HepG2 (cell line): ENCODE data around the gene HOXB4. TPM values are rescaled to one million over a fixed set of nuclear protein-coding genes. Genes with fewer than 3 reads are reported as not detected.

Experiments used
- ATAC-seq: fragments of 200-7000 bp; cut with Tn5 transposase; 3 replicates; pipeline ENCODE4 v1.9.1; 2020; ENCODE audit warnings: mild to moderate bottlenecking, moderate library complexity
- Bru-seq: library from RNA; stranded (reverse); fragments of 400-500 nt; gene quantifications from one replicate; lab custom pipeline; 2021; lab: Mats Ljungman, UMichigan
- BruChase-seq, 2 experiments: library from RNA; stranded (reverse); fragments of 400-500 nt; gene quantifications; one replicate each; lab custom pipeline; 2021; lab: Mats Ljungman, UMichigan
- BruUV-seq: library from RNA; stranded (reverse); fragments of 400-500 nt; replicated peaks from 2 replicates; lab custom pipeline; 2021; lab: Mats Ljungman, UMichigan
- CTCF ChIA-PET: fragments of 300-600 bp; formaldehyde crosslinking; extraction: SDS; loops from one replicate; lab custom pipeline; 2021; ENCODE audit warnings: low total read pairs, inconsistent platforms, low intra/inter-chr PET ratio; lab: Yijun Ruan, JAX
- POLR2A ChIA-PET: fragments of 350-600 bp; sonication (Branson Sonifier 250); formaldehyde crosslinking; loops from one replicate; lab custom pipeline; 2020; ENCODE audit warnings: antibody characterized with exemption, inconsistent platforms; lab: Yijun Ruan, JAX
- DNase-seq: peaks from one replicate; pipeline ENCODE4 v3.0.0-alpha.2; 2015; ENCODE audit warnings: low spot score
- FAIRE-seq: peaks from 3 replicates; lab custom pipeline; 2011; peaks lifted over from hg19 to GRCh38; lab: Jason Lieb, UNC
- H2AFZ ChIP-seq: one replicate; pipeline ENCODE4 v1.6.1; 2011; ENCODE audit warnings: low read length, inconsistent platforms
- H3K27ac ChIP-seq: fragments of 300-600 bp; 3 replicates; pipeline ENCODE4 v1.8.0; 2011; ENCODE audit warnings: mixed run types, mild to moderate bottlenecking, mixed read lengths, low read length, inconsistent platforms; ENCODE audit not compliant: insufficient read depth; ENCODE audit errors: extremely low read length
- H3K27me3 ChIP-seq, 2 experiments: fragments of 200-600 bp in 1 of 2; 2 replicates in 1 of 2; 3 replicates in 1 of 2; pipeline versions ENCODE4 v1.6.0 to v1.8.0; 2011; ENCODE audit warnings: low read length in 2 of 2, mild to moderate bottlenecking in 2 of 2, moderate library complexity in 2 of 2, inconsistent platforms in 1 of 2; ENCODE audit not compliant: insufficient read depth in 2 of 2, control insufficient read depth in 1 of 2
- H3K36me3 ChIP-seq, 2 experiments: fragments of 200-600 bp in 1 of 2; replicated peaks in 1 of 2; 2 replicates in 1 of 2; 3 replicates in 1 of 2; pipeline versions ENCODE4 v1.5.1 to v1.8.0; 2011; ENCODE audit warnings: low read length in 2 of 2, inconsistent platforms in 1 of 2; ENCODE audit not compliant: insufficient read depth in 2 of 2, control insufficient read depth in 1 of 2
- H3K4me1 ChIP-seq: 2 replicates; pipeline ENCODE4 v1.5.1; 2012; ENCODE audit warnings: low read length, inconsistent platforms; ENCODE audit not compliant: insufficient read depth
- H3K4me2 ChIP-seq: 2 replicates; pipeline ENCODE4 v1.6.0; 2011; ENCODE audit warnings: low read depth, low read length, inconsistent platforms
- H3K4me3 ChIP-seq, 3 experiments: fragments of 200-600 bp in 1 of 3; sonication (generic), shearing (Covaris generic) in 1 of 3; replicated peaks in 1 of 3; 2 replicates each; pipeline ENCODE4 v1.5.1; 2011 to 2016; ENCODE audit warnings: low read length in 3 of 3, inconsistent platforms in 2 of 3, low read depth in 2 of 3, mild to moderate bottlenecking in 2 of 3, control low read depth in 1 of 3, mixed read lengths in 1 of 3; ENCODE audit not compliant: insufficient read depth in 1 of 3
- H3K79me2 ChIP-seq: one replicate; pipeline ENCODE4 v1.6.1; 2011; ENCODE audit warnings: low read length, inconsistent platforms; ENCODE audit not compliant: insufficient read depth
- H3K9ac ChIP-seq: 2 replicates; pipeline ENCODE4 v1.6.0; 2011; ENCODE audit warnings: mild to moderate bottlenecking, low read depth, low read length, inconsistent platforms; ENCODE audit not compliant: insufficient read depth
- H3K9me3 ChIP-seq: 2 replicates; pipeline ENCODE4 v1.5.1; 2012; ENCODE audit warnings: mild to moderate bottlenecking, low read length
- H4K20me1 ChIP-seq: 2 replicates; pipeline ENCODE4 v1.6.0; 2011; ENCODE audit warnings: inconsistent platforms, mild to moderate bottlenecking, low read length, moderate library complexity; ENCODE audit not compliant: insufficient read depth
- HHEX ChIP-seq: IDR thresholded peaks from 2 replicates; pipeline ENCODE4 v1.6.1; 2016; ENCODE audit warnings: control low read depth
- MYC ChIP-seq: sonication (generic); formaldehyde crosslinking; IDR thresholded peaks from 2 replicates; pipeline ENCODE4 v1.9.0; 2021; ENCODE audit warnings: missing genetic modification reagents, borderline replicate concordance
- NFKB2 ChIP-seq: sonication (generic); formaldehyde crosslinking; IDR thresholded peaks from 2 replicates; pipeline ENCODE4 v1.4.0; 2020; ENCODE audit warnings: missing genetic modification reagents, borderline replicate concordance
- NONO ChIP-seq, 2 experiments: fragments of 450-650 bp in 1 of 2; sonication (generic) in 1 of 2; formaldehyde crosslinking in 1 of 2; IDR thresholded peaks in 1 of 2; conservative IDR thresholded peaks in 1 of 2; 2 replicates each; pipeline versions ENCODE4 v1.6.1 to v1.8.0; 2017 to 2022; ENCODE audit warnings: mild to moderate bottlenecking in 1 of 2, missing genetic modification reagents in 1 of 2, moderate library complexity in 1 of 2
- PHF21A ChIP-seq: sonication (generic); formaldehyde crosslinking; IDR thresholded peaks from 2 replicates; pipeline ENCODE4 v1.5.0; 2020; ENCODE audit warnings: mild to moderate bottlenecking, missing genetic modification reagents
- RCOR2 ChIP-seq: IDR thresholded peaks from 2 replicates; pipeline ENCODE4 v1.6.1; 2016; ENCODE audit warnings: missing biosample characterization, missing genetic modification reagents
- U2AF2 ChIP-seq: fragments of 200-400 bp; formaldehyde crosslinking; IDR thresholded peaks from 2 replicates; pipeline ENCODE4 v1.6.1; 2017; ENCODE audit warnings: low read depth, mild to moderate bottlenecking, low read length
- XBP1 ChIP-seq: sonication (generic); formaldehyde crosslinking; IDR thresholded peaks from 2 replicates; pipeline ENCODE4 v1.5.0; 2020; ENCODE audit warnings: missing genetic modification reagents
- ZBTB7B ChIP-seq: sonication (generic); formaldehyde crosslinking; IDR thresholded peaks from 2 replicates; pipeline ENCODE4 v1.4.0; 2020; ENCODE audit warnings: missing genetic modification reagents
- ZNF441 ChIP-seq: sonication (generic); formaldehyde crosslinking; IDR thresholded peaks from 2 replicates; pipeline ENCODE4 v1.7.0; 2021; ENCODE audit warnings: missing genetic modification reagents, borderline replicate concordance
- ZNF501 ChIP-seq: sonication (generic); formaldehyde crosslinking; IDR thresholded peaks from 2 replicates; pipeline ENCODE4 v1.5.1; 2020; ENCODE audit warnings: mild to moderate bottlenecking, moderate library complexity, missing genetic modification reagents
- ZNF703 ChIP-seq: sonication (generic); formaldehyde crosslinking; IDR thresholded peaks from 2 replicates; pipeline ENCODE4 v1.5.1; 2020; ENCODE audit warnings: missing genetic modification reagents, mild to moderate bottlenecking, moderate library complexity, borderline replicate concordance
- WGBS: methylation state at CpG from one replicate; pipeline ENCODE4 v1.1.6; 2017; ENCODE audit warnings: low lambda C conversion rate; 5-methylcytosine and 5-hydroxymethylcytosine counted together
- in situ Hi-C: cut with HindIII; loops from 2 replicates; pipeline ENCODE4 v1.10.0; 2017; ENCODE audit warnings: low pct_unique_long_range_greater_than_20kb; ENCODE audit not compliant: extremely low pct_ligation_motif_present
- intact Hi-C: fragments of 100-400 bp; cut with micrococcal nuclease; formaldehyde crosslinking; loops from one replicate; pipeline ENCODE4 v1.10.0; 2022; ENCODE audit not compliant: unreplicated experiment
- long read RNA-seq, 2 experiments: library from RNA in 1 of 2; library from polyadenylated mRNA in 1 of 2; stranded (forward) in 1 of 2; unstranded in 1 of 2; transcript quantifications; one replicate each; pipeline ENCODE4 v2.0.0, GENCODE V29; 2019 to 2022
- polyA minus RNA-seq, 3 experiments: library from RNA; depleted of rRNA, polyadenylated mRNA; stranded (reverse); fragments of >200 nt; gene quantifications; 2 replicates each; pipeline ENCODE4 v1.2.3, GENCODE V29; 2011; ENCODE audit warnings: low replicate concordance in 1 of 3
- polyA plus RNA-seq, 8 experiments: library from polyadenylated mRNA; depleted of rRNA in 3 of 8; stranded (reverse) in 7 of 8; unstranded in 1 of 8; fragments of >200 nt; fragmentation: Illumina TruSeq in 4 of 8; extraction: Trizol in 4 of 8; gene quantifications; 2 replicates each; pipeline versions ENCODE4 v1.2.1 to v1.2.3, GENCODE V29; 2011 to 2016; ENCODE audit warnings: low read depth in 4 of 8, missing spikeins in 1 of 8, mixed read lengths in 1 of 8; ENCODE audit not compliant: insufficient read depth in 1 of 8
- total RNA-seq, 5 experiments: library from RNA; depleted of rRNA; stranded (reverse); fragments of >200 nt; fragmentation: Illumina TruSeq; extraction: Trizol; gene quantifications; 2 replicates each; pipeline ENCODE4 v1.2.3, GENCODE V29; 2016; ENCODE audit warnings: low read depth in 1 of 5
- TF ChIP-seq, protein P1 (sequence below): sonication (generic); formaldehyde crosslinking; IDR thresholded peaks from 2 replicates; pipeline ENCODE4 v1.5.1; 2020; ENCODE audit warnings: missing genetic modification reagents, mild to moderate bottlenecking, borderline replicate concordance
- TF ChIP-seq, protein P2 (sequence below): sonication (generic); formaldehyde crosslinking; IDR thresholded peaks from 2 replicates; pipeline ENCODE4 v1.4.0; 2020; ENCODE audit warnings: mild to moderate bottlenecking, missing genetic modification reagents, borderline replicate concordance
- TF ChIP-seq, protein P3 (sequence below): IDR thresholded peaks from 2 replicates; pipeline ENCODE4 v1.6.1; 2016; ENCODE audit warnings: control low read depth

The HOXB4 gene
- total RNA-seq (2016; rRNA removed; fragmentation: Illumina TruSeq; extraction: Trizol) = not detected in 2 replicates
- total RNA-seq (2016; cell fraction: cytosol; rRNA removed; fragmentation: Illumina TruSeq; extraction: Trizol; ENCODE audit: low read depth) = not detected in 2 replicates
- not detected in 2 replicates for total RNA-seq (2016; cell fraction: insoluble cytoplasmic fraction; rRNA removed; fragmentation: Illumina TruSeq; extraction: Trizol)
- not detected in 2 replicates for total RNA-seq (2016; cell fraction: membrane; rRNA removed; fragmentation: Illumina TruSeq; extraction: Trizol)
- not detected in 2 replicates for total RNA-seq (2016; cell fraction: nucleus; rRNA removed; fragmentation: Illumina TruSeq; extraction: Trizol)
- polyA plus RNA-seq (2011; rRNA removed) = not detected in 2 replicates
- not detected in 2 replicates for polyA plus RNA-seq (2011; cell fraction: cytosol; rRNA removed)
- polyA plus RNA-seq (2011; cell fraction: nucleus; rRNA removed) = not detected in 2 replicates
- polyA plus RNA-seq (2012) = not detected in 2 replicates
- not detected in 2 replicates for polyA plus RNA-seq (2016; cell fraction: cytosol; fragmentation: Illumina TruSeq; extraction: Trizol; ENCODE audit: low read depth)
- not detected in 2 replicates for polyA plus RNA-seq (2016; cell fraction: insoluble cytoplasmic fraction; fragmentation: Illumina TruSeq; extraction: Trizol; ENCODE audit: low read depth)
- polyA plus RNA-seq (2016; cell fraction: membrane; fragmentation: Illumina TruSeq; extraction: Trizol; ENCODE audit: low read depth) = not detected in 2 replicates
- not detected in 2 replicates for polyA plus RNA-seq (2016; cell fraction: nucleus; fragmentation: Illumina TruSeq; extraction: Trizol; ENCODE audit: insufficient read depth, low read depth)
- 0.04 and 0.49 TPM in 2 replicates for polyA minus RNA-seq (2011; rRNA and poly(A)+ RNA removed; ENCODE audit: low replicate concordance)
- not detected in 2 replicates for polyA minus RNA-seq (2011; cell fraction: cytosol; rRNA and poly(A)+ RNA removed)
- not detected in 2 replicates for polyA minus RNA-seq (2011; cell fraction: nucleus; rRNA and poly(A)+ RNA removed)
- Bru-seq, nascent RNA = not detected
- BruChase-seq, experiment 1, labeled RNA remaining after a 6-hour chase = percentile 28 among the genes with signal in this experiment
- BruChase-seq, experiment 2, labeled RNA remaining after a 2-hour chase = percentile 19 among the genes with signal in this experiment
- long read RNA-seq, experiment 1 = 0 reads
- long read RNA-seq, experiment 2 = 0 reads

DNA sequence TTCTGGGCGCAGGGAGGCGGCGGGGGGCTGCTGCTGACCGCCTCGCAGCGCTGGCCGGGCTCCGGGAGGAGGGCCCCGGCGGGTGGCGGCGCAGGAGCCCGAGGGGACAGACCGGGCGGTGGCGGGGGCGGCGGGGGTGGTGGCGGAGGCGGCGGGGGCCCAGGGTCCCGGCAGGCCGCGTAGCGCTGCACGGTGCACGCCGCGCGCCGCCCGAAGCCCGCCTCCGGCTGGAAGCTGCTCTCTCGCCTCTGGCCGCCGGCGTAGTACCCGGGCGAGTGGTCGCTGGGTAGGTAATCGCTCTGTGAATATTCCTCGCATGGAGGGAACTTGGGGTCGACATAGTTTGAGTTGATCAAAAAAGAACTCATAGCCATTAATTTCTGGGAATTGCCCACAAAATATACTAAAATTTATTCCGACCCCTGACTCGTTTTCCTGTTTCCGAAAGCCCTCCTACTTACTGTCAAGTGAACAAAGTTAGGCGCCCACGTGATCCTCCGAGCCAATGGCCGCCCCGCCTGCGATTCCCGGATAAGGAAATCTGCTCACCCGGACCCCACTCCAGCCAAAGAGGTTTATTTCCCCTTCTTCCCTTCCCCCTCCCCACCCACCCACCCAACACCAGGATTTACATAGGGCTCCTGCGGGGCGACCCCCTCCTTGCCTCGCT is at the start of gene HOXB4:
TSS of gene HOXB4 (minus strand) at position 405 of the 670 bp plus-strand sequence. CDS start at position 374, 31 bp downstream.
- Histone ChIP-seq H3K9ac (no peak within 1 kb of the TSS), H3K4me1 (no peaks in the 10 kb centered on the region), H3K27ac (no peak within 1 kb of the TSS), H3K79me2 (no peaks in the 10 kb centered on the region), H4K20me1 (no peaks in the 10 kb centered on the region; the same call in 1 of the 2 replicates), H2AFZ (no peak within 1 kb of the TSS), H3K36me3 (no peaks in the 10 kb centered on the region), H3K27me3 (peaks cover 34 to 89% of the 10 kb centered on the region in 2 experiments), H3K4me3 (no peak within 1 kb of the TSS), H3K9me3 (no peaks in the 10 kb centered on the region), H3K4me2 (no peak within 1 kb of the TSS)
- no peak for DNase-seq
- no peak for FAIRE-seq
- in situ Hi-C loops (no loop called here), intact Hi-C loops (no loop called here)
- no peak for ATAC-seq
- WGBS = 49% methylated on average over 46 of the region's 58 CpGs
- POLR2A ChIA-PET = no interaction called here
- CTCF ChIA-PET = no interaction called here
- BruUV-seq = no TSS peak
- TF ChIP-seq, protein P1, sequence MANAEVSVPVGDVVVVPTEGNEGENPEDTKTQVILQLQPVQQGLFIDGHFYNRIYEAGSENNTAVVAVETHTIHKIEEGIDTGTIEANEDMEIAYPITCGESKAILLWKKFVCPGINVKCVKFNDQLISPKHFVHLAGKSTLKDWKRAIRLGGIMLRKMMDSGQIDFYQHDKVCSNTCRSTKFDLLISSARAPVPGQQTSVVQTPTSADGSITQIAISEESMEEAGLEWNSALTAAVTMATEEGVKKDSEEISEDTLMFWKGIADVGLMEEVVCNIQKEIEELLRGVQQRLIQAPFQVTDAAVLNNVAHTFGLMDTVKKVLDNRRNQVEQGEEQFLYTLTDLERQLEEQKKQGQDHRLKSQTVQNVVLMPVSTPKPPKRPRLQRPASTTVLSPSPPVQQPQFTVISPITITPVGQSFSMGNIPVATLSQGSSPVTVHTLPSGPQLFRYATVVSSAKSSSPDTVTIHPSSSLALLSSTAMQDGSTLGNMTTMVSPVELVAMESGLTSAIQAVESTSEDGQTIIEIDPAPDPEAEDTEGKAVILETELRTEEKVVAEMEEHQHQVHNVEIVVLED (CRISPR knock-in tag) = no peak
- TF ChIP-seq NONO (IDR thresholded peaks at IDR 0.05) = no peak
- TF ChIP-seq NONO (CRISPR knock-in tag; conservative IDR thresholded peaks at IDR 0.05) = no peak
- TF ChIP-seq, protein P2, sequence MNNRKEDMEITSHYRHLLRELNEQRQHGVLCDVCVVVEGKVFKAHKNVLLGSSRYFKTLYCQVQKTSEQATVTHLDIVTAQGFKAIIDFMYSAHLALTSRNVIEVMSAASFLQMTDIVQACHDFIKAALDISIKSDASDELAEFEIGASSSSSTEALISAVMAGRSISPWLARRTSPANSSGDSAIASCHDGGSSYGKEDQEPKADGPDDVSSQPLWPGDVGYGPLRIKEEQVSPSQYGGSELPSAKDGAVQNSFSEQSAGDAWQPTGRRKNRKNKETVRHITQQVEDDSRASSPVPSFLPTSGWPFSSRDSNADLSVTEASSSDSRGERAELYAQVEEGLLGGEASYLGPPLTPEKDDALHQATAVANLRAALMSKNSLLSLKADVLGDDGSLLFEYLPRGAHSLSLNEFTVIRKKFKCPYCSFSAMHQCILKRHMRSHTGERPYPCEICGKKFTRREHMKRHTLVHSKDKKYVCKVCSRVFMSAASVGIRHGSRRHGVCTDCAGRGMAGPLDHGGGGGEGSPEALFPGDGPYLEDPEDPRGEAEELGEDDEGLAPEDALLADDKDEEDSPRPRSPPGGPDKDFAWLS (CRISPR knock-in tag) = no peak
- TF ChIP-seq, protein P3, sequence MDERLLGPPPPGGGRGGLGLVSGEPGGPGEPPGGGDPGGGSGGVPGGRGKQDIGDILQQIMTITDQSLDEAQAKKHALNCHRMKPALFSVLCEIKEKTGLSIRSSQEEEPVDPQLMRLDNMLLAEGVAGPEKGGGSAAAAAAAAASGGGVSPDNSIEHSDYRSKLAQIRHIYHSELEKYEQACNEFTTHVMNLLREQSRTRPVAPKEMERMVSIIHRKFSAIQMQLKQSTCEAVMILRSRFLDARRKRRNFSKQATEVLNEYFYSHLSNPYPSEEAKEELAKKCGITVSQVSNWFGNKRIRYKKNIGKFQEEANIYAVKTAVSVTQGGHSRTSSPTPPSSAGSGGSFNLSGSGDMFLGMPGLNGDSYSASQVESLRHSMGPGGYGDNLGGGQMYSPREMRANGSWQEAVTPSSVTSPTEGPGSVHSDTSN (CRISPR knock-in tag) = no peak
- TF ChIP-seq RCOR2 (CRISPR knock-in tag) = no peak
- no peak for TF ChIP-seq NFKB2 (CRISPR knock-in tag)
- TF ChIP-seq U2AF2 = no peak
- TF ChIP-seq MYC = no peak
- no peak for TF ChIP-seq XBP1 (CRISPR knock-in tag)
- TF ChIP-seq ZNF703 (CRISPR knock-in tag) = no peak
- TF ChIP-seq ZNF501 (CRISPR knock-in tag) = no peak
- TF ChIP-seq ZBTB7B (CRISPR knock-in tag) = no peak
- no peak for TF ChIP-seq PHF21A (CRISPR knock-in tag)
- no peak for TF ChIP-seq ZNF441 (CRISPR knock-in tag)
- TF ChIP-seq HHEX = no peak
